Spleen (tissue), 11 donors: Measurements from ENCODE around the gene ELF5. TPM values are rescaled to one million over a fixed set of nuclear protein-coding genes. Genes with fewer than 3 reads are reported as not detected.

Experiments
- DNase-seq: peaks from one replicate; pipeline ENCODE4 v3.0.0-alpha.2; 2020
- H3K27ac ChIP-seq, 8 donors: fragments of 200-600 bp; sonication (generic) in 7 of 8; 1 replicate in 4 of 8; 2 replicates in 4 of 8; pipeline versions ENCODE4 v1.5.0 to v1.8.0; 2016 to 2021; ENCODE audit warnings: inconsistent platforms in 4 of 8, mild to moderate bottlenecking in 4 of 8, moderate library complexity in 1 of 8
- H3K27me3 ChIP-seq, 7 donors: fragments of 200-600 bp; sonication (generic) in 6 of 7; replicated peaks in 1 of 7; 1 replicate in 4 of 7; 2 replicates in 3 of 7; pipeline versions ENCODE4 v1.5.0 to v1.8.0; 2016 to 2021; ENCODE audit warnings: inconsistent platforms in 3 of 7, mild to moderate bottlenecking in 1 of 7
- H3K36me3 ChIP-seq, 6 donors: fragments of 200-600 bp; sonication (generic) in 5 of 6; 1 replicate in 4 of 6; 2 replicates in 2 of 6; pipeline versions ENCODE4 v1.5.0 to v1.8.0; 2016 to 2021; ENCODE audit warnings: inconsistent platforms in 2 of 6
- H3K4me1 ChIP-seq, 6 donors: fragments of 200-600 bp; sonication (generic) in 5 of 6; 1 replicate in 3 of 6; 2 replicates in 3 of 6; pipeline versions ENCODE4 v1.5.0 to v1.8.0; 2016 to 2021; ENCODE audit warnings: inconsistent platforms in 3 of 6
- H3K4me3 ChIP-seq, 8 donors: fragments of 200-600 bp; sonication (generic) in 7 of 8; 1 replicate in 4 of 8; 2 replicates in 4 of 8; pipeline versions ENCODE4 v1.5.0 to v1.8.0; 2016 to 2021; ENCODE audit warnings: inconsistent platforms in 4 of 8, mild to moderate bottlenecking in 4 of 8, moderate library complexity in 2 of 8
- H3K9me3 ChIP-seq, 8 donors: fragments of 200-600 bp; sonication (generic) in 7 of 8; 1 replicate in 4 of 8; 2 replicates in 4 of 8; pipeline versions ENCODE4 v1.5.0 to v1.8.0; 2016 to 2021; ENCODE audit warnings: inconsistent platforms in 4 of 8
- POLR2A ChIP-seq, 3 donors: fragments of 450-650 bp; IDR thresholded peaks; one replicate each; pipeline ENCODE4 v1.5.1; 2017; ENCODE audit warnings: antibody characterized with exemption in 3 of 3, mild to moderate bottlenecking in 1 of 3
- POLR2AphosphoS5 ChIP-seq, 3 donors: sonication (generic); formaldehyde crosslinking; IDR thresholded peaks; one replicate each; pipeline ENCODE4 v1.5.1; 2017; ENCODE audit warnings: antibody characterized with exemption in 3 of 3
- WGBS, 5 donors: extraction: QIAGEN DNeasy Blood & Tissue Kit in 3 of 5; methylation state at CpG; one replicate each; pipeline versions ENCODE4 v1.1.5 to v1.1.7; 2013 to 2018; 5-methylcytosine and 5-hydroxymethylcytosine counted together
- intact Hi-C: fragments of 100-400 bp; cut with DNase I; formaldehyde crosslinking; loops from one replicate; pipeline ENCODE4 v1.15.0; 2023; ENCODE audit warnings: low total_unique reads
- polyA plus RNA-seq, 3 donors: library from polyadenylated mRNA; stranded (reverse); fragments of 200-250 nt; gene quantifications; one replicate each; pipeline ENCODE4 v1.2.1, GENCODE V29; 2013
- total RNA-seq, 7 donors: library from RNA; depleted of rRNA in 3 of 7; stranded (reverse); fragments of >200 nt in 3 of 7; fragmentation: NEBNext Ultra II Directional in 4 of 7; extraction: Animal tissue kit (Norgen Biotek cat#: 25700) in 4 of 7; gene quantifications; one replicate each; pipeline versions ENCODE4 v1.1.0 to v1.2.1, GENCODE V29; 2016 to 2021
- TF ChIP-seq, protein P1 (sequence below), 11 experiments: fragments of 200-600 bp in 7 of 11; fragments of 450-650 bp in 4 of 11; sonication (generic) in 4 of 11; IDR thresholded peaks in 8 of 11; conservative IDR thresholded peaks in 3 of 11; 1 replicate in 7 of 11; 2 replicates in 4 of 11; pipeline versions ENCODE4 v1.4.0 to v1.8.0; 2016 to 2021; ENCODE audit warnings: antibody characterized with exemption in 11 of 11, inconsistent platforms in 4 of 11, mild to moderate bottlenecking in 1 of 11
- donor health status: healthy with polysubstance abuse.
- donor health status: DM: no; HTN: no; CAD: no; lungs with moderate emphysema.
- donor health status: DM: no; HTN: no; CAD: no.
- donor health status: Bipolar disorder and iron deficiency.
- donor health status: healthy.
- donor health status: DM: no; HTN: no; CAD: no.
- donor health status: DM: yes; HTN: yes; CAD: no.

Gene ELF5
- total and polyA plus RNA-seq, 10 donors: 0.08 to 8.8 (median 0.79) TPM

GRCh38 chr11:34439610-34440198, 73.9 kb downstream of the ELF5 start:
- WGBS, 5 donors: 15 to 29% (median 20%) methylated on average over 8 of the region's 8 CpGs
- Histone ChIP-seq H3K9me3 (no peaks in the 10 kb centered on the region), H3K4me1 (peaks cover 21 to 76% (median 66%) of the 10 kb centered on the region in 6 donors), H3K27ac (peak overlapping the region; percentile 86 to 96 (median 94)), H3K36me3 (peaks cover 0 to 8% (median 0%) of the 10 kb centered on the region in 6 donors), H3K27me3 (no peaks in the 10 kb centered on the region), H3K4me3 (peak overlapping the region; percentile 54 to 97 (median 89))
- intact Hi-C loops: no loop called here
- TF ChIP-seq POLR2AphosphoS5 (IDR thresholded peaks at IDR 0.05) (no peak), POLR2A (IDR thresholded peaks at IDR 0.05) (no peak)
- TF ChIP-seq, protein P1, sequence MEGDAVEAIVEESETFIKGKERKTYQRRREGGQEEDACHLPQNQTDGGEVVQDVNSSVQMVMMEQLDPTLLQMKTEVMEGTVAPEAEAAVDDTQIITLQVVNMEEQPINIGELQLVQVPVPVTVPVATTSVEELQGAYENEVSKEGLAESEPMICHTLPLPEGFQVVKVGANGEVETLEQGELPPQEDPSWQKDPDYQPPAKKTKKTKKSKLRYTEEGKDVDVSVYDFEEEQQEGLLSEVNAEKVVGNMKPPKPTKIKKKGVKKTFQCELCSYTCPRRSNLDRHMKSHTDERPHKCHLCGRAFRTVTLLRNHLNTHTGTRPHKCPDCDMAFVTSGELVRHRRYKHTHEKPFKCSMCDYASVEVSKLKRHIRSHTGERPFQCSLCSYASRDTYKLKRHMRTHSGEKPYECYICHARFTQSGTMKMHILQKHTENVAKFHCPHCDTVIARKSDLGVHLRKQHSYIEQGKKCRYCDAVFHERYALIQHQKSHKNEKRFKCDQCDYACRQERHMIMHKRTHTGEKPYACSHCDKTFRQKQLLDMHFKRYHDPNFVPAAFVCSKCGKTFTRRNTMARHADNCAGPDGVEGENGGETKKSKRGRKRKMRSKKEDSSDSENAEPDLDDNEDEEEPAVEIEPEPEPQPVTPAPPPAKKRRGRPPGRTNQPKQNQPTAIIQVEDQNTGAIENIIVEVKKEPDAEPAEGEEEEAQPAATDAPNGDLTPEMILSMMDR (IDR thresholded peaks at IDR 0.05 in 8 of 11, conservative IDR thresholded peaks at IDR 0.05 in 3 of 11): no peak
- DNase-seq: no peak

DNA sequence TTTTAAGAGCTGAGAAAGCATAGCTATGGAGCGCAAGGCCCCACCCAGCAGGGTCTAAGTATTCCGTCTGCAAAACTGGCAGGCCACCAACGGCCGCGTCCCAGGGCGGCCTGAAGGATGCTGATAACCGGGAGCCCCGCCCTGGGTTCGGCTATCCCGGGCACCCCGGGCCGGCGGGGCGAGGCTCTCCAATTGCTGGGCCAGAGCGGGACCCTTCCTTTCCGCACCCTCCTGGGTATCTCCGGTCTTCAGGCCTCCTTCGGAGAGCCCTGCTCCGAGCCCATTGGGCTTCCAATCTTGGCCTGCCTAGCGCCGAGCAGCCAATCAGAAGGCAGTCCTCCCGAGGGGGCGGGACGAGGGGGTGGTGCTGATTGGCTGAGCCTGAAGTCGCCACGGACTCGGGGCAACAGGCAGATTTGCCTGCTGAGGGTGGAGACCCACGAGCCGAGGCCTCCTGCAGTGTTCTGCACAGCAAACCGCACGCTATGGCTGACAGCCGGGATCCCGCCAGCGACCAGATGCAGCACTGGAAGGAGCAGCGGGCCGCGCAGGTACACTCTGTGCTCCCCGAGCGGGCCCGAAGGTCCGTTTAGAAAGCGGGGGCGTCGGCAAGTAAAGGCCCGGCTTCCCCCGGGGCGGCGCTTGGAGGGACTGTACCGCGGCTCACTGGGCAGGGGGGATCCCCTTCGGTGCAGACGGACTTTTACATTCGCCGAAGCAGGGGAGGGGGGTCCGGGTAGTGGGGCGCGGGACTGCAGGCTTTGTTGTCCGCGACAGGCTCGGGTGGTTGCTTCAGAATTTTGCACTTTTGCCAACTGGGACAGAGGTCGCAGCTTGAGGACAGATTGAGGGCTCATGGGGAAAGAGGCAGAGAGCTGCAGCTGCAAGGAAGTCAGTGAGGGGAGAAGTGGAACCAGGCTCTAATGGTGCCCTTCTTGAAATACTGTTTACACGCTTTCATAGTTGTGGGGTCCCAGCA, 74.8 kb downstream of the ELF5 start, which contains the start of gene CAT:
Gene CAT (plus strand): TSS at position 406 of the 979 bp plus-strand sequence. CDS start 80 bp downstream, at position 486.
- Histone ChIP-seq H3K27ac (peak within 1 kb of the TSS; percentile 86 to 96 (median 94)), H3K4me1 (peaks cover 21 to 67% (median 57%) of the 10 kb centered on the region in 6 donors), H3K36me3 (peaks cover 0 to 8% (median 0%) of the 10 kb centered on the region in 6 donors), H3K27me3 (no peaks in the 10 kb centered on the region), H3K4me3 (peak within 1 kb of the TSS; percentile 54 to 97 (median 89)), H3K9me3 (no peaks in the 10 kb centered on the region)
- intact Hi-C loops: no loop called here
- DNase-seq: peak; percentile 98
- WGBS, 5 donors: 0 to 7% (median 1%) methylated on average over 35 to 62 of the region's 62 CpGs
- peak in 2 of 3 donors; percentile 40 to 70 for TF ChIP-seq POLR2A (IDR thresholded peaks at IDR 0.05)
- TF ChIP-seq, protein P1 (IDR thresholded peaks at IDR 0.05 in 8 of 11, conservative IDR thresholded peaks at IDR 0.05 in 3 of 11): peak in 2 of 11 experiments; percentile 20 to 35
- TF ChIP-seq POLR2AphosphoS5 (IDR thresholded peaks at IDR 0.05): peak; percentile 90 to 96 (median 94)

DNA sequence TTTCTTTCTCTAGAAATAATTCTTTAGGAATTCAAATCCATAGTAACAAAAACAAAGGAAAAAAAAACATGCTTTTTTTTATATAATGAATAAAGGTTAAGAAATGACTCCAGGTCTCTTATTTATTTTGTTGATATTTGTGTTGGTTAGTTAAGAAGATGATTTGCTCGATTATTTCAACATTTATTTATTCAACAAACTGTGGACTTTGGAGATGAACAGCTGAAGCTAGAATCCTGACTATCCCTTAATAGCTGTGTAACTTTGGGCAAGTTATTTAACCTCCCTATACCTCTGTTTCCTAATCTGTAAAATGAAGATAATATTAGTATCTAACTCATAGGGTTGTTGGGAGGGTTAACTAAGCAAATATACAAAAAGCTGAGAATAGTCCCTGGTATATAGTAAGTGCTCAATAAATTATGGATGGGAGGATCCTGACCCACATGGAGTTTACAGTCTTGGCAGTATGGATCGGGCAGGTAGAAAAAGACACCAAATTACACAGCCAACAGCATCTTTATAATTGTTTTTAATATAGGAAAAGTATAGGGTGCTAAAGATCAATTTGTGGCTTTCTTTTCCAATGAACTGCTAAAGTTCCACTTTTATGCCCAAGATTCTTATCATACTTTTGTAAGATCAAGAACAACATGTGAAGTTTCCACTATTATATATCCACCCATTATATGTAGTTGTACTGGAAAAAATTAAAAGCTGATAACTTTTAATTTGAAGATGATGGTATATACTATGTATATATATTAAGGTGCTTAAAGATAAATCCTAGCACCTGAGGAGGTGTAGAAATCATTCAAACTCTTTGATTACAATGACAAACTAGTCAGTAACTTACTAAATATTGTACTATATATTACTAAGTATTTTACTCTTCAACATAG, 76.1 kb downstream of the ELF5 start:
- intact Hi-C loops: no loop called here

DNA sequence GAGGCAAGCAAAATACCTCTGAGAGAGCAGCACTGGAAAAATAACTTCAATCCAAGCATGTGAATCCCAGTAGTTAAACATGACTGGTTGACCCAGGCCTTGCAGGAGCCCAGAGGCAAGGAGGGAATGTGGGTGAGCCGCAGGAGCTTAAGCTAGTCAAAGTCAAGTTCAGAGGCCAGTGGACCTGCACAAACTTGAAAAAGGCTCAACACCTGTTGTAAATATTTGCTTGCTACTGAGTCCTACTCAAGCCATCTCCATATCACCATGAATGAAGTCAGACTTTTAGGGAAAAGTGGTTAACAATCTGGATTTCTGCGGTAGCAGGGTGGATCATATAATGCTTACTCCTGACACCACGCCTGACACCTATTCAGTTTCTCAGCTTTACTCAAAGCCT, 79.7 kb downstream of the ELF5 start:
- DNase-seq: no peak
- H3K27ac ChIP-seq: no peak overlapping the region
- H3K36me3 ChIP-seq: no peaks in the 10 kb centered on the region
- TF ChIP-seq POLR2AphosphoS5 (IDR thresholded peaks at IDR 0.05) (no peak), POLR2A (IDR thresholded peaks at IDR 0.05) (no peak)
- TF ChIP-seq, protein P1 (IDR thresholded peaks at IDR 0.05 in 8 of 11, conservative IDR thresholded peaks at IDR 0.05 in 3 of 11): no peak
- no peaks in the 10 kb centered on the region for H3K27me3 ChIP-seq
- H3K4me1 ChIP-seq: peaks cover 6 to 52% (median 12%) of the 10 kb centered on the region in 6 donors
- H3K4me3 ChIP-seq: no peak overlapping the region
- WGBS, 5 donors: 87 to 97% (median 94%) methylated on average over 3 of the region's 3 CpGs
- intact Hi-C loops: no loop called here
- no peaks in the 10 kb centered on the region for H3K9me3 ChIP-seq

More for the DNA sequence above, 76.1 kb downstream of the ELF5 start:
- no peak for DNase-seq
- H3K27ac ChIP-seq: peak overlapping the region in 5 of 8 donors; percentile 91 to 96 (median 94)
- TF ChIP-seq POLR2AphosphoS5 (IDR thresholded peaks at IDR 0.05): no peak
- H3K36me3 ChIP-seq: peaks cover 0 to 8% (median 0%) of the 10 kb centered on the region in 6 donors
- 84 to 99% (median 94%) methylated on average over 2 of the region's 2 CpGs for WGBS, 5 donors
- peaks cover 17 to 59% (median 44%) of the 10 kb centered on the region in 6 donors for H3K4me1 ChIP-seq
- no peaks in the 10 kb centered on the region for H3K9me3 ChIP-seq
- peak overlapping the region in 4 of 8 donors; percentile 78 to 97 (median 89) for H3K4me3 ChIP-seq
- H3K27me3 ChIP-seq: no peaks in the 10 kb centered on the region
